Stimulated activated CD4-positive, alpha-beta T cell treated with anti-CD3 and anti-CD28 coated beads, Interleukin-1b, Interleukin-23, amount 100 ng/mL, for 24 hours (primary cell): ENCODE results near the gene SEMA3F.

Experiments
- DNase-seq, 4 experiments: peaks; one replicate each; pipeline ENCODE4 v3.0.0-alpha.2; 2020; ENCODE audit warnings: low read depth in 4 of 4, low spot score in 1 of 4

SEMA3F gene

DNA sequence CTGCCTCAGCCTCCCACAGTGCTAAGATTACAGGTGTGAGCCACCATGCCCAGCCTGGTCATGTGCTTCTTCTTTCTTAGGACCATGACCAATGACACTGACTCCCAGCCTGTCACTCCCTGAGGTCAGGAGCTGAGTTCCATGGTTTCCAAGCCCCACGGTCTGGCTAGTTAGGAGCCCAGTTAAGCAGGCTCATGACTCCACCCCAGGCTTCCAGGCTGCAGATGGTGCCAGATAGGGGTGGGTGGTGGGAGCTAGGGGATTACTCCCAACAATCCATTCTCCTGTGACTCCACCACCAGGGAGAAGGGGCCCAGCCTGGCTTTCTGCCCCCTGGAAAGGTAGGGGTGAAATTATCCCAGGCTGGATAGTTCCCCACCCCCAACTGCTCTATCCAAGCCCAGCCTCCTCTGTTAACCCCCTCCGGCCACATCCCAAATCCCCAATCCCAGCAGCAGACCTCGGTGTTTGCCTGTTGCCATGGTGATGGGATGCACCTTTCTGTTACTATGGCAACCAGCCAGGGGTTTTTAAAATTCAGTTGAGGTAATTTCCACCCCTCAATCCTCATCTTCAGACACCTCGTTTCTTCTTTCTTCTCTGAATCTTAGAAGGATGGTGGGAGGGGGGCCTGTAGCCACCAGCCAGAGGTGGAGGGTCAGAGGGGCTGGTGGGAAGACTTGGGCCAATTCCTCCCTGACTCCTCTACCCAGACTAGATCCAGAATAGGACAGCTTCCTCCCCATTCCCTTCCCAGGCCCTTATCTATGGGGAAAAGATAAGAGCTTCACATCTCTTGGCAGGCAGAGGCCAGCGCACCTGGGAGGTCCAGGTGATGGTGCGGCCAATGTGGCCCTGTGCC lies 22.5 kb upstream of the SEMA3F start:
- no peak for DNase-seq

DNA sequence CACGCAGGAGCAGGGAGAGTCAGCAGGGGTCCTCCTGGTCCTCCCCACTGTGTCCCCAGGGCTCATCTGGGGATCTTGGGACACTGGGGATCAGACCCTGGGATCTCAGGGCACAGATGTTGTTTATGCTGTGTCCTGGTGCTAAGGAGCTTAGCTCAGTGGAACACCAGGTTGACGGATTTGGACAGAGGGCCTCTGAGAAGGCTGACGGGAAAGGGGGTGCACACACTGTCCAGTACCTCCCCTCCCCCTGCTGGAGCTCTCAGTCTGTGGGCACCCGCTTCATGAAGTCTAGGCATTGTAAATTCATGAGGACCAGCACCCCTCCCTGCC lies 21.9 kb upstream of the SEMA3F start:
- no peak for DNase-seq

DNA sequence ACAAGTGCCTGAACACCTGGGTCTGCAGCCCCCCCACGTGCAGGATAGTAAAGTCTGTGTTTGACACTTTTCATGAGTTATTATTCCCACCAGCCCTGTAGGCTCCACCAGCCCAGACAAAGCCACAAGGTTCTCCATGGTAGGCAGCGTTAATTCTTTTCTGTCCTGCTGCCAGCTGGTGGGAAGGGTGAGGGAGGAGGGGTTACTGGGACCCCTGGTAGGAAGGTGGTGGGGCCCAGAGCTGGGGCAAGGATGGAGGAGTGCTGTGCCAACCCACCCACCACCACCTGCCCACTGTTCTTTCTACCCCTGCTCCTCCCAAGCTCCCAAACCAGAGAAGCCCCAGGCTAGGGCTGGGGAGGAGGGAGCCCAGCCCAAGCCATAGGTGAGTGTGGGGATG lies 20.8 kb upstream of the SEMA3F start:
- no peak for DNase-seq

DNA sequence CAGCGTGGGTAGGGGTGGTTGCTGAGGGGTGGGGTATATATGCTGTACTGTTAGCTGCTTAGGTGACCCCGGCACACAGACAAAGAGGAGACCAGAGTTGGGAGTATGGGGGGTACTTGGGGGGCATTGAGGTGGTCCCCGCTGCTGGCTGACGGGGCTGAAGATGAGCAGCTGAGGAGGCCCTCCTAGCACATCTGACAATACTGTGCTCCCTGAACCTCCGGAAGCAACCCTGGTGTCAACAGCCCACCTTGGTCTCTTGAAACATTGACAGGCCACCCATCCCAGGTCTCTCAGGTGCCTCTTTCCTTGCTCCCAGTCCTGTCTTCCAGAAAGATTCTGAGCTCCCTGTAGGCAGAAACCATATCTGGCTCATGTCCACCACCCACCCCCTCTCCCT lies 19.2 kb upstream of the SEMA3F start:
- no peak for DNase-seq

DNA sequence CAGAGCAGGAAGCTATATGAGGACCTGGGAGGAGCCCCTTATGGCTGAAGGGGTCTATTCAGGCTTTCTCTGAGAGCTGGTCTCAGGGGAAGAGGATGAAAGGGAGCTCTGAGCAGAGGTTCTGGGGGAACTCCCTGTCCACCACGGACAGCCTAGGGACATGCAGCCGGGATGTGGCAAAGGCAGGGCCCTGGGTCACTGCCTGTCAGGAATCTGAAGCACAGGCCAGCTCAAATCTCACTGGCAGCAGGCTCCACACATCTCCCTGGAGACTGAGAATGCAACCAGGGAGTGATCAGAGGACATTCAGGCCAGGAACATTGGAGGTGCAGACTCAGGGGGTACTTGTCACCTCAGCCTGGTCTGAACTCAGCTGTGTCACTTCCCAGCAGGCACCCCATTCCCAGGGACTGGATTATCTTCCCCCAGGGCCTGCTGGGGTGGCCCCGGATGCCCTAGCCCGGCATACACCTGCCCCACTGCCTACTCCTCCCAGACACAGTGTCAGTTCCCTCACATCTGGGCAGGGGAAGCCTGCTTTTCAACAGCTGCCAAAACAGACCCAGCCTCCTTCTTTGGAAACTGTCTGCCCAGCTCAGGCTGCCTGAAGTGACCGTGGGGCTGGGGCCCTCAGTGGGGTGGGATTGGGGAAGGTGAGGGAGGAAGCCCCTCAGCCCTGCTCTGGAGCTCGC lies 18.3 kb upstream of the SEMA3F start:
- no peak for DNase-seq

DNA sequence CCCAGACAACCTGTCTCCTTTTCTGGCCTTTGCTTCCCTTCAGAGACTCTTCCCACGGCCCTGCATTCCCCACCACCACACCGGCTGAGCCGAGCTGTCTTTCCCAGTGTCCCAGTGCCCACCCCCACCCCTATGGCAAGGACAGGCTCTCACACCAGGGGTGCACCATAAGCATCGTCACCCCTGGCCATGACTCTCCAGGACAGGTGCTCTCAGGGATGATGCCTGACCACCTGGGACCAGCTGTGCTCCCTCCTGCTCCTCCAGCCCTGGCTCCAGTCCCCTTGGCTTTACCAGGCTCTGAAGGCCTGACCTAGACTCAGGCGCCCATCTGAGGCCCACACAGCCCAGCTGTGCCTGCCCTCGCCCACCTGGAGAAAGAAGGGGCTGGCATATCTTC lies 17.6 kb upstream of the SEMA3F start:
- no peak for DNase-seq

DNA sequence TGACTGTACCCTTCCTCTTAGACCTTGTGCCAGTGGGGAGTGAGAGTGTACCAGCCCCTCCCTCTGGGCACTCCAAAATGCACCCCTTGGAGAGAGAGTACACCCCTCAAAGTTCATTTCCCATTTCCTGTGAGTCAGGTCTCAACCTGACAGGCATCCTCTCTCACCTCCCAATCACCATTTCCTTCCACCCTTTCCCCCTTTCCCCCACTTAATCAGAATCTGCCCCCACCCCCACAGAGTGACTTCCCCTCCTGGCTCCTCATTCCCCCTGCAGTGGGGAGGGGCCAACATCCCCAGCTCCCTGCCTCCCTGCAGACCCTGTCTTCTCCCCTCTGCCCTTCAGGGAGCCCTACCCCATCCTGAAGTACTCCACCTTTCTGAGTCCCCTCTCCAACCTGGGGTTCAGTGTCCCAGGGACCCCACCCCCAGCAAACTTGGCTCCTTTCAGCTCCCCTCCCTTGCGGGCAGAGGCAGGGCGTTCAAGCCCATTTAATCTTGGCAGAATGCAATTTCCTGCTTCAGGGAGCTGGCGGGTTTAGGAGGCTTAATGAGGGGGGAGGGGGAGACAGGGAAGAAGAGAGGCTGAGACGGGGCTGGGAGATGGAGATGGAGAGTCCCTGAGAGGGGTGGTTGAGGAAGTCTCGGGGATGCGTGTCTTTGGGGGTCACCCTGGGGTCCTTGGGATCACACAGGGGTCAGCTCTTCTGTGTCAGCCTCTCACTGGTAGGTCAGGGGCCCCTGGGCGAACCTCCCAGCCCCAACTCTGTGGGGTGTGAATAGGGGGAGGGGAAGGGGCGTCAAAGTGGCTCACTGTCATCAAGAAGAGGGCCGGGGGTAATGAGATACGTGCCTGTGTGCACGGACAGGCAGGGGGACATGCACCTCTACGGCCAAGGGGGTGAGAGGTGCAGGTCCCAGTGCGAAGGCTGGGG lies 16.6 kb upstream of the SEMA3F start:
- DNase-seq, result no peak

DNA sequence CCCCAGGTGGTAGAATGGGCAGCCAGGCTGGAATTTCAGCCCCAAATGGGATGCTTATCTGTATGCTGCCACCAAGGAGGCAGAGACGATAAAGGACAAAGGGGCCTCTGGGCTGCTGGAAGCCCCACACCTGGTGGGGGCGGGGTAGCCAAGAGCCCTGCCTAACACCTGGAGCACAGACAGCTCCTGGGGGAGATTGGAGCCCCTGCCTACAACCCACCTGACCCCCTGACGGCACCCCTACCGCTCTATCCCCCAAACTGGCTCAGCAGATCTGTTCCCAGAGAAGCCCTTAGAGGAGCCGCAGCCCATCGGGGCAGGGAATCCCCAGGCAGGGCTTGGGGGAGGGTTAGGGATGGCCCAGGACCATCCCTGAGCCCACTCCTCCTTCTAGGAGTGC lies 15.8 kb upstream of the SEMA3F start:
- no peak for DNase-seq

DNA sequence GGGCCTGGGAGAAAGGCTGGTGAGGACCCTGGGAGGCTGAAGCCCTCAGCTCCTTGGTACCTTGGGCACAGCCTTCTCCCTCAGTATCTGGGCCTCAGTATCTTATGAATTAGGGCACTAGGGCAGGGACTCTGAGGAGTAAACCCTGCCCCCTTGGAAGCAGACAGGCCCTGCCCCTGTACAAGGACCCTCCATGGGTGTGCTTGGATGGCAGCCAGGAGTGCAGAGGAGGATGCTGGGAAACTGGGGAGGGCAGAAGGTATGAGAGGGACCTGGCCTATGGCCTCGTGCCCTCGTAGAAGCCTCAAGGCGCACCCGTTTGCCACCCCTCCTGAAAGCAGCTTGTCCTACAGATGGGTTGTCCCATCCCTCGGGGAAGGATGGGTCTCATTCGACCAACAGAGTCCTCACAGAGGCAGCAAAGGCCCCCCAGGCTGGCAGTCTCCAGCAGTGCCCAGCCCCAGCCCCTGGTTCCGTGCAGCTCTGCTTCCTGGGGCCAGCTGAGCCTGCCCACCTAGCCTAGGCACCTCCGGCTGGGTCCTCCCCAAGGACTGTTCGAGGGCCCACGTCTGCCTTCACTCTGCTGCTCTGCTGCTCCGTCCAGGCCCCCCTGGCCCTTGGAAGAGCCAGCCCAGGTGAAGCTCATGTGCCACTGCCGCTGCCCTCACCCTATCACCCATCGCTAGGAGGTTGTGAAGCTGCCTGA lies 15.3 kb upstream of the SEMA3F start:
- DNase-seq, result no peak

DNA sequence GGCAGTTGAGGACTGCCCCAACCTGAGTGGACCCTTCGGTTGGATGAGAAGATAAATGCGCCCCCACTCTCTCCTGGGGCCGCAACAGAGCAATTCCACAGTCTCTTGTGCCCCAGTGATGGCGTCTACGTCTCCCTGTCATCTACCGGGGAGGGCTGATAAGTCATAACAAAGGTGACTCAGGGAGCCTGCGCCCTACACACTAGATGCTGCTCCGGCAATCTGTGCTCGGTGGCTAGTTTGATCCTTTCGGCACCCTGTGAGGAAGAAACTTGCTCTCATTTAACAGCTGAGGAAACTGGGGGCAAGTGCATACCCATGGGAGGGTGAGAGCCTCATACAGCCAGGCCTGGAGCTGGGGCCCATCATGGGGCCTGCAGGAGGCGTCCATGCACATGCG lies 14.1 kb upstream of the SEMA3F start:
- DNase-seq, result no peak

DNA sequence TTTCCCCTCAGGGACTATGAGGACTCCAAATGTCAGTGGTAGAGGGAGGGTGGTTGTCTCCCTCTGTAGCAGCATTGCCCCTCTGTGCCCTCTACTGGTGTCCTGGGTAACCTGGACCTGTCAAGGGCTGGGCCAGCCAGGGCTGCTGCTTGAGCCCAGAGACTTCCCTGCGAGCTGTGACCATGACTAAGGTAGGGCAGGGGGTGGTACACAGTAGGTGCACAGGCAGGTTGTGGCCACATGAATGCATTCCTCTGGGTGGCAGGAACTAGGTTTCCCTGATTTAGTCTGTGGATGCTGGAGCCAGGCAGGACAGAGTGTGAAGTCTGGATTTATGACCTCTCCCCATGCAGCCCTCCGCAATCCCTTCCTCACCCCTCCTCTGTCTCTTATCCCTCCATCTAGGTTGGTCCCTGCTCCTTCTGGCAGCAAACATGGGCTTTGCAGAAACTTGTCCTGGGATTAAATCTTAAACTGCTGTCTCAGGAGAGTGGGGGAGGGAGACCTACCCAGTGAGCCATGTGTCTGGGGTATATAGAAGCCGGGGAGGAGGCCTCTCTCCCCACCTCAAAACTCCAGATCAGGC lies 8.7 kb upstream of the SEMA3F start:
- DNase-seq, result no peak

DNA sequence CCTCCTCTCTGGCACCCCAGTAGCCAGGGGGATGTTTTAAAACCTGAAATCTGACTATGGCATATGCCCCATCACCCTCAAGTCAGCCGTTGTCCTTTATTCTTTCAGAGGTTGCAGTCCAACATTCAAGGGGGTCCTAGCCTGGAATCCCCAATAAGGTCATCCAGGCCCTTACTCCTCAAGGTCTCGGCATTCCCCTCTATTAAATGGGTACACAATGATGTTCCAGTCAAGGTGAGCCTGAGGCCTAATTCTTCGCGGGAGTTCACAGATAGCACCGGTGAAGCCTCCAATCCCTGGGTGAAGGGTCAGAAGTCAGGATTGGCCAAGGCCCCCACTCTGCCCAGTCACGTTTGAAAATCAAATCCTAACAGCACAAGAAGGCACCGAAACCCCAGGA lies 8.1 kb upstream of the SEMA3F start:
- DNase-seq, result no peak

DNA sequence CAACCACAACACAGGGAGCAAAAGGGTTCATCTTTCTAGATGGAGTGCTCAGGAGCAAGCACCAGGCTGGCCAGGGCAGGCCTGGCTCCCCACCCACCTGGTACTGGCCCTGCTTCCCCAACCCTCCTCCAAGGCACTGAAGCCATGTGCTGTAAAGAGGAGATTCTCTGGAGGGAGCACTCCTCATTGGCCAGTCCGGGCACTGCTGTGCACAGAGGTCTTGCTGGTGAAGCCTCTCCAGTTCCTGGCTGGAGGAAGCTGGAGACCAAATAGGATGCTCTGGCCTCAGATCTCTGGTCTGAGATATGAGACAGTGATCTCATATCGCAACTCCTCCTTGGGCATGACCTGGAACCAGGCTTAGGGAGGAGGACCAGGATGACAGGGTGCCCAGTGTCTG lies 7.7 kb upstream of the SEMA3F start:
- no peak for DNase-seq

DNA sequence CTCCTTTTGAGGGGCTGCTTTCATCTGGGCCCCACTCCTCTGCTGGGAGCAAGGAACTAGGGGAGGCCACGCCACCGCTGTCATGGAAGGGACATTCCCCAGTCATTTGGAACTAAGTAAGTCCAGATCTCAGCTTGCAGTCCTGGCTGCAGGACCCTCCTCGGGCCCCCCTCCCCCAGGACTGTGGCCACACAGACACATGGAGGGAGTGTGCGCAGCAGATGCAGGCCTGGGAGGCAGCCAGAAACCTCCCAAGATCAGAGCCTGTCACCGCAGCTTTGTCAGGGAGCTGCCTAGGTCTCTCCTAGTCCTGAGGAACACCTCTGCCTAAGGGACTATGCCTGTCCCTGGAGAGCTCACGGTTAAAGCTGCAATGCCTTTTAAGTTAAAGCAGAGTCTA lies 7.3 kb upstream of the SEMA3F start:
- no peak for DNase-seq

DNA sequence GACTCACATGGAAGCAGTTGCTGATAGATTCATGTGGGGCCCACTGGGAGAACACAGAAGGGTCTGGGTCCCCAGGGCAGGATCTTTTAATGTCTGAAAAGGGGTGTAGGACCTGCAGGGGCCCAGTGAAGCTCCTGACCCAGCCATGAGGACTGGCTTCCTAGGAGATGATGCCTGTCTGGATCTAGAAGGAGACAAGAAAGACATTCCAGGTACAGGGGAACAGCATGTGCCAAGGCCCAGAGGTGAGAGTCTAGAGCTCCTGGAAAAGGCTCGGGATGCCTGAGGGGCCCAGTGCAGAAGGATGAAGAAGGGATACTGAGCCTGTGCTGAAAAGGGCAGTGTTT lies 4.7 kb upstream of the SEMA3F start:
- DNase-seq, result no peak

DNA sequence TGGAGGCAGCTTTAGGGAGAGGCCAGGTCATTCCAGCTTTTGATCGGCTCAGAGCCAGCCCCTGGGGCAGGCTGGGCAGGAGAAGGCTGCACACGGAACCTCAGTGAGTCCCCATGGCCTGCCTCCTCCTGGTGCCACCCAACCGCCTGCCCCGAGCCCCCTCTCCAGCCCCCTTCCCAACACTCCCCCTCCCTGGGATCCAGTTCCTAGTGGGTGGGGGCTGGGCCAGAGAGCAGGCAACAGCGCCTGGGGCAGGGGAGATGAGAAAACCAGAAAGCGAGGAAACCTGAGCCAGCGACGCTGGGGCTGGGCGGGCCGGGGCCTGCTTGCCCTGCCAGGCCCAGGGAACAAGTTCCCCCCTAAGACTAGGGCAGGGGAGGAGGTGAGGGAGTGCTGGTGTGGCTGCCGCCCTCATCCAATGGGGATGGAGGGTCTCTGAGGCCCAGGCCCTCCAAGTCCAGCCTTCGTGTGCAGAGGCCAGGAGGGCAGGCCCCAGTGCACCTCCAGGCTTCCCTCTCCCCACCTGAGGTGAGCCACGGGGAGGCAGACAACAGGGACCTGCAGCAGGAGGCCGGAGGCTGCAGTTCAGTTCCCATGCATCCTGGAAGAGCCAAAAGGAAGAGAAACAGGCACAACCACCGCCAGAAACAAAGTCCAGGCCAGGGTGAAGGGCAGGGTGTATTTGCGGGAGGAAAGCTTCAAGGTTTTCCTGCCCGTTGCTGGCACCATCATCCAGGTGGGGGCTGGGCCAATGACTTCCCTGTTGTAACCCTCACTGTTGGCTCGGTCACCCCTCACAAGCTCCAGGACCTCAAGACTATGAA lies 4.0 kb upstream of the SEMA3F start:
- no peak for DNase-seq

DNA sequence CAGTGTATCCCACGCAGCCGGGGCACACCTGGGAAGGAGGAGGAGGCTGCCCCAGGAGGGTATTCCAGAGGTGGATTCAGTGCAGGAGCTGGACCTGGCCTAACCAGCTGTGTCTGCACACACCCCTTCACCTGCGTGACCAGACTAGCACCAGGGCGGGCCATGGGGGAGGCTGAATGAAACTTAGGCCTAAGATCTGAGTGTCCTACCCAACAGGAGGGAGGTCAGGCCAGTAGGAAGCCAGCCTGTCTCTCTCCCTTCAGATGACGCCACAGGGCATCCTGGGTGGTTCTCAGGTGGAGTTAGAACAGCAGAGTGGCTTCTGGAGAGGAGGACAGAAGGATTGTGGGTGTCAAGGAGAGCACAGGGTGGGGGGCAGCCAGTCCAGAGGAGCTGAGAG lies 3.4 kb upstream of the SEMA3F start:
- DNase-seq, result no peak

DNA sequence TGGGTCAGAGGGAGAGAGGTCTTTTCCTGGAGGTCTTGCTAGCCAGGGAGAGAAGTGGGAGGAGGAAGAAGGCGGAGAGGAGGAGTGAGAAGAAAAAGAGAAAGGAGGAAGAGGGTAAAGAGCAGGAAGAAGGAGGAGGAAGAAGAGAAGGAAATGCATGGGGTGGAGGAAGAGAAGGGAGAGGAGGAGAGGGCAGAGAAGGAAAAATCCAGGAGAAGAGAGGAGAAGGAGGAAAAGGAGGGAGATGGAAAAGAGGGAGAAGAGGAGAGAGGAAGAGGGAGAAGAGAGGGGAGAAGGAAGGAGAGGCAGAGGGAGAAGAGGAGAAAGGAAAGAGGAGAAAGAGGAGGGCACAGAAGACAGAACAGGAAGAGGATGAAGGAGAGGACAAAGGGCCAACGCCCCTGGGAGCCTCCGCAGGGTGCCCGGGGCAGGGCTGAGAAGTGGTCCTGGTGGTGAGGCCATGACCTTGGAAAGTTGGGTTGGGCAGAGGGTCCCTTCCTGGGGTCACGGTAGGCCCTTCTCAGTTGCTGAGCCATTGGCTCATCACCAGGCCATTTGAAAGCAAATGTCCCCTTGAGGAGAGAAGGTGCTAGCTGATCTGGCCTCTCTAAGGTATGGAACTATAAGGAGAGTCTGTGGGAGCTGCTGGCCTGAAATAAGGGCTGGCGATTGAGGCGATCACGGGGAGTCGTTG lies 1.2 kb upstream of the SEMA3F start:
- no peak for DNase-seq

DNA sequence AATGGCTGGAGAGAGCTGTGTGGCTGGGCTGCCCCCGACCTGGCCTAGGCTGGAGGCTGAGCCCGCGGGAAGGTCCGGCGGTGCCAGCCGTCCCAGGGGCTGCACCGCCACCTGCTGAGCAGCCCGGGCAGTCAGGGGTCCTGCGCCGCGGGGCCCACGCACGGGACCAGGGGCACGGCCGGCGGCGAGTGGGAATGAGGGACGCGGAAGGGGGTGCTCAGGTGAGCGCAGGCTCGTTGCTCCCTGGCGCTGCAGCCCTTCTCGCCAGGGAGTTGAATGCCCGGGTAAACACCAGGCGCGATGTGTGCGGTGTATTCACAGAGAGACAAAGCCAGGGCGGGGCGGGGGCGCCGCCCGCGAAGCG lies 666 bp upstream of the SEMA3F start:
- no peak for DNase-seq

DNA sequence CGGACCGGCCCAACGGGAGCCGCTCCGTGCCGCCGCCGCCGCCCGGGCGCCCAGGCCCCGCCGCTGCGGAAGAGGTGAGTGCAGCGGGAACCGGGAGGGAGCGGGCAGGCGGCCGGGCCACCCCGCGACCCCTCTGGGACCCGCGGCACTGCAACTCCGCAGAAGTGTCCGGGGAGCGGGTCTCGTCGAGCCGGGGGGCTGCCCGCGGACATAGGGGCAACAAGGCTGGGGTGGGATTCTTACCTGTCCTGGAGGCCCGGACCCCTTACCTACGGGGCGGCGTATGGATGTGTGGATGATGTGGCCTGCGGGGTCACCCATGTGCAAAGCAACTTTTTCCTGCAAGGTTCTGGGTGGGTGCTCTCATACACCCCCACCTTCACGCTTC lies 361 bp downstream of the SEMA3F start:
- no peak for DNase-seq
